HCT116 (cell line): ENCODE results near the gene LRRC71. TPM values are rescaled to one million over a fixed set of nuclear protein-coding genes. Genes with fewer than 3 reads are reported as not detected.

ENCODE experiments used
- ATAC-seq: fragments of 200-7000 bp; cut with Tn5 transposase; 2 replicates; pipeline ENCODE4 v1.9.1; 2020; ENCODE audit warnings: mild to moderate bottlenecking, moderate library complexity
- BruUV-seq: library from RNA; stranded (reverse); fragments of 400-500 nt; replicated peaks from 2 replicates; lab custom pipeline; 2021; lab: Mats Ljungman, UMichigan
- CTCF ChIA-PET: fragments of 300-600 bp; sonication (Branson Sonifier 250); formaldehyde crosslinking; loops from one replicate; lab custom pipeline; 2021; ENCODE audit warnings: antibody characterized with exemption; lab: Charles Lee
- POLR2A ChIA-PET: fragments of 300-600, 350-600 bp; sonication (Branson Sonifier 250); formaldehyde crosslinking; loops from one replicate; lab custom pipeline; 2021; ENCODE audit warnings: antibody characterized with exemption; lab: Charles Lee
- RAD21 ChIA-PET, 2 experiments: fragments of 300-600 bp; sonication (Branson Sonifier 250); formaldehyde crosslinking; loops; one replicate each; lab custom pipeline; 2023; ENCODE audit warnings: low total read pairs in 2 of 2; ENCODE audit not compliant: uncharacterized antibody in 2 of 2, unreplicated experiment in 2 of 2, low non-redundant PET in 1 of 2; lab: Charles Lee
- DNase-seq: peaks from one replicate; pipeline ENCODE4 v3.0.0-alpha.2; 2010; ENCODE audit warnings: low read depth, low spot score
- H2AFZ ChIP-seq: fragments of 200-600 bp; shearing (Covaris generic), sonication (generic); 2 replicates; pipeline ENCODE4 v1.6.1; 2017; ENCODE audit warnings: low read depth, mixed run types, mixed read lengths, antibody characterized with exemption, low read length; ENCODE audit not compliant: poor library complexity, severe bottlenecking
- H3K27ac ChIP-seq: 2 replicates; pipeline ENCODE4 v1.5.1; 2012; ENCODE audit warnings: low read depth, low read length
- H3K27me3 ChIP-seq: fragments of 200-600 bp; sonication (generic); 2 replicates; pipeline ENCODE4 v1.6.1; 2016; ENCODE audit warnings: mixed run types, low read length, mixed read lengths; ENCODE audit not compliant: insufficient read depth
- H3K36me3 ChIP-seq, 2 experiments: fragments of 200-500 bp in 1 of 2; fragments of 200-600 bp in 1 of 2; sonication (Bioruptor generic) in 1 of 2; sonication (generic) in 1 of 2; 2 replicates each; pipeline versions ENCODE4 v1.5.1 to v1.6.1; 2014 to 2016; ENCODE audit warnings: low read length in 2 of 2, inconsistent platforms in 1 of 2, mixed read lengths in 1 of 2, mixed run types in 1 of 2; ENCODE audit not compliant: insufficient read depth in 2 of 2, control insufficient read depth in 1 of 2
- H3K4me1 ChIP-seq, 2 experiments: fragments of 200-600 bp in 1 of 2; sonication (generic) in 1 of 2; 2 replicates each; pipeline versions ENCODE4 v1.5.1 to v1.6.1; 2012 to 2017; ENCODE audit warnings: low read length in 2 of 2, inconsistent platforms in 1 of 2, mild to moderate bottlenecking in 1 of 2, mixed read lengths in 1 of 2, mixed run types in 1 of 2, moderate library complexity in 1 of 2; ENCODE audit not compliant: insufficient read depth in 2 of 2, control insufficient read depth in 1 of 2
- H3K4me2 ChIP-seq: fragments of 200-600 bp; sonication (generic); 2 replicates; pipeline ENCODE4 v1.6.1; 2017; ENCODE audit warnings: mixed run types, low read length, mixed read lengths
- H3K4me3 ChIP-seq, 2 experiments: fragments of 200-600 bp in 1 of 2; sonication (generic) in 1 of 2; replicated peaks in 1 of 2; 2 replicates each; pipeline ENCODE4 v1.5.1; 2011 to 2016; ENCODE audit warnings: low read length in 2 of 2, control low read depth in 1 of 2, low read depth in 1 of 2, mild to moderate bottlenecking in 1 of 2, mixed read lengths in 1 of 2, mixed run types in 1 of 2
- H3K79me2 ChIP-seq: fragments of 200-600 bp; sonication (generic); 2 replicates; pipeline ENCODE4 v1.6.1; 2017; ENCODE audit warnings: mild to moderate bottlenecking, mixed run types, low read length, moderate library complexity, mixed read lengths; ENCODE audit not compliant: insufficient read depth
- H3K9ac ChIP-seq: fragments of 200-600 bp; sonication (generic); 2 replicates; pipeline ENCODE4 v1.6.1; 2016; ENCODE audit warnings: low read length, mixed read lengths
- H3K9me2 ChIP-seq: fragments of 200-600 bp; sonication (generic), shearing (Covaris generic); 2 replicates; pipeline ENCODE4 v1.6.1; 2017; ENCODE audit warnings: mixed run types, mild to moderate bottlenecking, moderate library complexity; ENCODE audit not compliant: insufficient read depth
- H3K9me3 ChIP-seq, 2 experiments: fragments of 200-500 bp in 1 of 2; fragments of 200-600 bp in 1 of 2; sonication (Bioruptor generic) in 1 of 2; sonication (generic) in 1 of 2; 2 replicates each; pipeline ENCODE4 v1.6.1; 2014 to 2017; ENCODE audit warnings: low read length in 2 of 2, mixed read lengths in 2 of 2, inconsistent platforms in 1 of 2, low read depth in 1 of 2, mild to moderate bottlenecking in 1 of 2, mixed run types in 1 of 2, moderate library complexity in 1 of 2; ENCODE audit not compliant: control insufficient read depth in 1 of 2, insufficient read depth in 1 of 2
- H4K20me1 ChIP-seq: fragments of 200-600 bp; sonication (generic), shearing (Covaris generic); 2 replicates; pipeline ENCODE4 v1.6.1; 2017; ENCODE audit warnings: mixed run types, mild to moderate bottlenecking, moderate library complexity; ENCODE audit not compliant: insufficient read depth
- EZH2phosphoT487 ChIP-seq: fragments of 200-600 bp; IDR thresholded peaks from 2 replicates; pipeline ENCODE4 v1.6.1; 2018; ENCODE audit warnings: antibody characterized with exemption, borderline replicate concordance
- SIN3A ChIP-seq: IDR thresholded peaks from 2 replicates; pipeline ENCODE4 v1.6.1; 2012; ENCODE audit warnings: low read depth
- intact Hi-C: fragments of 100-400 bp; cut with micrococcal nuclease; formaldehyde crosslinking; loops from 2 replicates; pipeline ENCODE4 v1.10.0; 2022
- total RNA-seq: library from RNA; stranded (reverse); gene quantifications from one replicate; pipeline ENCODE4 v1.2.1, GENCODE V29; 2021; ENCODE audit not compliant: unreplicated experiment
- TF ChIP-seq, protein P1 (sequence below), 3 experiments: fragments of 200-600 bp in 1 of 3; sonication (generic) in 1 of 3; IDR thresholded peaks in 2 of 3; conservative IDR thresholded peaks in 1 of 3; 2 replicates each; pipeline ENCODE4 v1.5.1; 2012 to 2017; ENCODE audit warnings: low read depth in 2 of 3, low read length in 2 of 3, antibody characterized with exemption in 1 of 3, borderline replicate concordance in 1 of 3, control low read depth in 1 of 3, mild to moderate bottlenecking in 1 of 3, mixed read lengths in 1 of 3, mixed run types in 1 of 3, moderate library complexity in 1 of 3; ENCODE audit not compliant: insufficient read depth in 1 of 3
- TF ChIP-seq, protein P2 (sequence below): IDR thresholded peaks from 2 replicates; pipeline ENCODE4 v1.6.1; 2012; ENCODE audit warnings: low read depth

LRRC71 gene
- total RNA-seq, 1 experiment from 2014 or later = not detected

DNA sequence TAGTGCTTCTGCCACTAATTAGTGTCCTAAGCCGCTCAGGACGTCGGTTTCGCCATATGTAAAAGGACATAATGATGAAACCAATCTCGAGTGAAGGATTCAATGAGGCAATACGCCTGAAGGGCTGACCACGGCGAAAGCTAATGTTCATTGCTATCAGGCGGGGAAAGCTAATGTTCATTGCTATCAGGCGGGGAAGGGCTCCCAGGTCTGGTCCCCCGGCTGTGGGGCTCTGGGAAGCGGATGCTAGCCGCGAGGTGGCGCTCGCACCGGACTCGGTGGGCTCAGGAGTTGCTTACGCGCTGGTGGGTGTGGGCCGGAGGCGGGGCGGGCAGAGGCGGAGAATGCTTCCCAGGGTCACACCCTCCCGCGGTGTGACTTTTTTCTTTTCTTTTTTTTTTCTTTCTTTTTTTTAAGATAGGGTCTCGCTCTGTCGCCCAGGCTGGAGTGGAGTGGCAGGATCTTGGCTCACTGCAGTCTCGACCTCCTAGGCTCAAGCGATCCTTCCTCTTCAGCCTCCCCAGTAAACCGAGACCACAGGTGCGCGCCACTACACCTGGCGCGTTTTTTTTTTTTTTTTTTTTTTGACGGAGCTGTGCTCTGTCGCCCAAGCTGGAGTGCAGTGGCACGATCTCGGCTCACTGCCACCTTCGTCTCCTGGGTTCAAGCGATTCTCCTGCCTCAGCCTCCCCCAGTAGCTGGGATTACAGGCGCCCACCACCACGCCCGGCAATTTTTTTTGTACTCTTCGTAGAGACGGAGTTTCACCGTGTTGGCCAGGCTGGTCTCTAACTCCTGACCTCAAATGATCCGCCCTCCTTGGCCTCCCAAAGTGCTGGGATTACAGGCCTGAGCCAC lies 28.0 kb upstream of the LRRC71 start:
- no peaks in the 10 kb centered on the region for H3K9me2 ChIP-seq
- RAD21 ChIA-PET = interaction anchor here (0.6 to 1.5 kb wide), 6 partner anchors 28 to 300 kb away, joined by 3 to 4 read pairs (median 3); partner anchors contain the start of gene LRRC71 (in 1 of the 2)
- POLR2A ChIA-PET = no interaction called here
- H3K9me3 ChIP-seq = no peaks in the 10 kb centered on the region
- H3K4me3 ChIP-seq = peak overlapping the region in 1 of 2 experiments; percentile 18; a peak in 1 of 4 replicates
- peak overlapping the region; percentile 62 for H3K4me2 ChIP-seq
- H3K27ac ChIP-seq = no peak overlapping the region
- CTCF ChIA-PET = interaction anchor here (0.6 to 4.6 kb wide), 11 partner anchors 9 to 264 kb away, joined by 3 to 62 read pairs (median 4); partner anchors contain the start of gene LRRC71
- ATAC-seq = peak; percentile 77
- intact Hi-C loops = loop anchor here (1.0 kb wide), 1 partner anchor 35 kb away; no protein-coding TSS in a partner anchor
- no TSS peak for BruUV-seq
- H3K4me1 ChIP-seq = peaks cover 24 to 60% of the 10 kb centered on the region in 2 experiments
- DNase-seq = peak; percentile 75
- no peaks in the 10 kb centered on the region for H3K27me3 ChIP-seq
- H3K36me3 ChIP-seq = no peaks in the 10 kb centered on the region
- H3K9ac ChIP-seq = peak overlapping the region; percentile 10; the same call in 1 of the 2 replicates
- TF ChIP-seq, protein P1, sequence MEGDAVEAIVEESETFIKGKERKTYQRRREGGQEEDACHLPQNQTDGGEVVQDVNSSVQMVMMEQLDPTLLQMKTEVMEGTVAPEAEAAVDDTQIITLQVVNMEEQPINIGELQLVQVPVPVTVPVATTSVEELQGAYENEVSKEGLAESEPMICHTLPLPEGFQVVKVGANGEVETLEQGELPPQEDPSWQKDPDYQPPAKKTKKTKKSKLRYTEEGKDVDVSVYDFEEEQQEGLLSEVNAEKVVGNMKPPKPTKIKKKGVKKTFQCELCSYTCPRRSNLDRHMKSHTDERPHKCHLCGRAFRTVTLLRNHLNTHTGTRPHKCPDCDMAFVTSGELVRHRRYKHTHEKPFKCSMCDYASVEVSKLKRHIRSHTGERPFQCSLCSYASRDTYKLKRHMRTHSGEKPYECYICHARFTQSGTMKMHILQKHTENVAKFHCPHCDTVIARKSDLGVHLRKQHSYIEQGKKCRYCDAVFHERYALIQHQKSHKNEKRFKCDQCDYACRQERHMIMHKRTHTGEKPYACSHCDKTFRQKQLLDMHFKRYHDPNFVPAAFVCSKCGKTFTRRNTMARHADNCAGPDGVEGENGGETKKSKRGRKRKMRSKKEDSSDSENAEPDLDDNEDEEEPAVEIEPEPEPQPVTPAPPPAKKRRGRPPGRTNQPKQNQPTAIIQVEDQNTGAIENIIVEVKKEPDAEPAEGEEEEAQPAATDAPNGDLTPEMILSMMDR (IDR thresholded peaks at IDR 0.05 in 2 of 3, conservative IDR thresholded peaks at IDR 0.05 in 1 of 3; ENCODE audit: borderline replicate concordance in 1 of 3, insufficient read depth in 1 of 3, low read depth in 2 of 3, low read length in 2 of 3) = peak in 2 of 3 experiments; percentile 86 to 89; a peak in 4 of 6 replicates
- TF ChIP-seq, protein P2, sequence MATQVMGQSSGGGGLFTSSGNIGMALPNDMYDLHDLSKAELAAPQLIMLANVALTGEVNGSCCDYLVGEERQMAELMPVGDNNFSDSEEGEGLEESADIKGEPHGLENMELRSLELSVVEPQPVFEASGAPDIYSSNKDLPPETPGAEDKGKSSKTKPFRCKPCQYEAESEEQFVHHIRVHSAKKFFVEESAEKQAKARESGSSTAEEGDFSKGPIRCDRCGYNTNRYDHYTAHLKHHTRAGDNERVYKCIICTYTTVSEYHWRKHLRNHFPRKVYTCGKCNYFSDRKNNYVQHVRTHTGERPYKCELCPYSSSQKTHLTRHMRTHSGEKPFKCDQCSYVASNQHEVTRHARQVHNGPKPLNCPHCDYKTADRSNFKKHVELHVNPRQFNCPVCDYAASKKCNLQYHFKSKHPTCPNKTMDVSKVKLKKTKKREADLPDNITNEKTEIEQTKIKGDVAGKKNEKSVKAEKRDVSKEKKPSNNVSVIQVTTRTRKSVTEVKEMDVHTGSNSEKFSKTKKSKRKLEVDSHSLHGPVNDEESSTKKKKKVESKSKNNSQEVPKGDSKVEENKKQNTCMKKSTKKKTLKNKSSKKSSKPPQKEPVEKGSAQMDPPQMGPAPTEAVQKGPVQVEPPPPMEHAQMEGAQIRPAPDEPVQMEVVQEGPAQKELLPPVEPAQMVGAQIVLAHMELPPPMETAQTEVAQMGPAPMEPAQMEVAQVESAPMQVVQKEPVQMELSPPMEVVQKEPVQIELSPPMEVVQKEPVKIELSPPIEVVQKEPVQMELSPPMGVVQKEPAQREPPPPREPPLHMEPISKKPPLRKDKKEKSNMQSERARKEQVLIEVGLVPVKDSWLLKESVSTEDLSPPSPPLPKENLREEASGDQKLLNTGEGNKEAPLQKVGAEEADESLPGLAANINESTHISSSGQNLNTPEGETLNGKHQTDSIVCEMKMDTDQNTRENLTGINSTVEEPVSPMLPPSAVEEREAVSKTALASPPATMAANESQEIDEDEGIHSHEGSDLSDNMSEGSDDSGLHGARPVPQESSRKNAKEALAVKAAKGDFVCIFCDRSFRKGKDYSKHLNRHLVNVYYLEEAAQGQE = no peak
- TF ChIP-seq EZH2phosphoT487 (no peak), SIN3A (no peak)
- no peaks in the 10 kb centered on the region for H3K79me2 ChIP-seq
- peak overlapping the region; percentile 87 for H2AFZ ChIP-seq
- no peaks in the 10 kb centered on the region for H4K20me1 ChIP-seq
